ENCODE results near the gene TYW1. TPM values are rescaled to one million over a fixed set of nuclear protein-coding genes. Genes with fewer than 3 reads are reported as not detected.
A peak's percentile ranks its signal among the peaks of the same experiment; 100 is the strongest.
"Not testable (repeated sequence)": the region's sequence is repeated elsewhere in the genome, so short reads cannot be mapped to it uniquely, and the experiment has no call there.

Gene TYW1
- total RNA-seq (20.7 TPM), polyA plus RNA-seq (ENCODE audit: insufficient read depth, low read depth, low replicate concordance) (9.4 TPM)
- long read RNA-seq, donor 1, partial matches to known transcripts, result 0 of 1 reads
- long read RNA-seq, donor 1, other reads (novel, unspliced or antisense), result 0 of 1 reads
- long read RNA-seq, donor 2, partial matches to known transcripts, result 0 of 3 reads
- long read RNA-seq, donor 2, other reads (novel, unspliced or antisense), result 0 of 3 reads
- long read RNA-seq, donor 3, partial matches to known transcripts, result 7 of 7 reads
- long read RNA-seq, donor 3, other reads (novel, unspliced or antisense), result 0 of 7 reads
- long read RNA-seq, donor 4, partial matches to known transcripts, result 70 of 144 reads
- long read RNA-seq, donor 4, other reads (novel, unspliced or antisense), result 71 of 144 reads
- long read RNA-seq, donor 5, result 0 reads
- long read RNA-seq, donor 6, partial matches to known transcripts, result 6 of 8 reads
- long read RNA-seq, donor 6, other reads (novel, unspliced or antisense), result 0 of 8 reads
- long read RNA-seq, donor 7, transcript TYW1-201 (16 exons, 3,348 nt), result major isoform, 9 of 21 reads
- long read RNA-seq, donor 7, partial matches to known transcripts, result 7 of 21 reads
- long read RNA-seq, donor 7, other reads (novel, unspliced or antisense), result 3 of 21 reads
- long read RNA-seq, donor 8, result 0 reads
- long read RNA-seq, donor 9, result 0 reads
- long read RNA-seq, donor 10, partial matches to known transcripts, result 10 of 12 reads
- long read RNA-seq, donor 10, other reads (novel, unspliced or antisense), result 0 of 12 reads

GRCh38 chr7:66996444-66997191 lies at the start of gene TYW1:
TYW1 (plus strand) TSS chr7:66996833; CDS start chr7:66996979, 146 bp downstream.
- FAIRE-seq, result peak; percentile 98

GRCh38 chr7:66948480-66949109 lies 48.0 kb upstream of the TYW1 start:
- no peak for TF ChIP-seq CTCF (IDR thresholded peaks at IDR 0.05; ENCODE audit: borderline replicate concordance, extremely low read depth, insufficient read depth)
- H3K36me3 ChIP-seq (ENCODE audit: control insufficient read depth in 2 of 3, insufficient read depth in 3 of 3, low read length in 3 of 3), result peaks cover 7 to 41% (median 30%) of the 10 kb centered on the region in 3 donors
- intact Hi-C loops (cut with DNase I), result no loop called here
- H3K4me3 ChIP-seq (ENCODE audit: low read length in 3 of 3), result no peak overlapping the region
- H3K27me3 ChIP-seq (ENCODE audit: control insufficient read depth, insufficient read depth, low read length), result no peaks in the 10 kb centered on the region
- H3K9ac ChIP-seq (ENCODE audit: low read length in 3 of 3), result no peak overlapping the region
- no peak overlapping the region for H3K27ac ChIP-seq (ENCODE audit: low read depth in 2 of 2, low read length in 2 of 2)
- no peak for FAIRE-seq
- no peak for DNase-seq
- no peaks in the 10 kb centered on the region for H3K9me3 ChIP-seq (ENCODE audit: control insufficient read depth in 2 of 3, insufficient read depth in 1 of 3, low read length in 3 of 3)
- no peaks in the 10 kb centered on the region for H3K4me1 ChIP-seq (ENCODE audit: control insufficient read depth in 2 of 3, insufficient read depth in 2 of 3, low read depth in 1 of 3, low read length in 3 of 3)

More at GRCh38 chr7:66996444-66997191, at the start of gene TYW1:
- peaks cover 3 to 17% (median 4%) of the 10 kb centered on the region in 3 donors for H3K36me3 ChIP-seq (ENCODE audit: control insufficient read depth in 2 of 3, insufficient read depth in 3 of 3, low read length in 3 of 3)
- peak within 1 kb of the TSS; percentile 85 to 95 (median 93) for H3K4me3 ChIP-seq (ENCODE audit: low read length in 3 of 3)
- peak within 1 kb of the TSS in 2 of 3 donors; percentile 80 to 92 for H3K9ac ChIP-seq (ENCODE audit: low read length in 3 of 3)
- H3K27me3 ChIP-seq (ENCODE audit: control insufficient read depth, insufficient read depth, low read length); H3K4me1 ChIP-seq (ENCODE audit: control insufficient read depth in 2 of 3, insufficient read depth in 2 of 3, low read depth in 1 of 3, low read length in 3 of 3); H3K9me3 ChIP-seq (ENCODE audit: control insufficient read depth in 2 of 3, insufficient read depth in 1 of 3, low read length in 3 of 3); intact Hi-C loops (cut with DNase I): not testable (repeated sequence)
- H3K27ac ChIP-seq (ENCODE audit: low read depth in 2 of 2, low read length in 2 of 2), result peak within 1 kb of the TSS; percentile 74 to 87
- DNase-seq, result peak; percentile 99

GRCh38 chr7:66950311-66950710 lies 46.3 kb upstream of the TYW1 start:
- H3K9ac ChIP-seq (ENCODE audit: low read length in 3 of 3), result no peak overlapping the region
- H3K36me3 ChIP-seq (ENCODE audit: control insufficient read depth in 2 of 3, insufficient read depth in 3 of 3, low read length in 3 of 3), result peaks cover 5 to 40% (median 25%) of the 10 kb centered on the region in 3 donors
- intact Hi-C loops (cut with DNase I), result no loop called here
- no peak overlapping the region for H3K27ac ChIP-seq (ENCODE audit: low read depth in 2 of 2, low read length in 2 of 2)
- no peaks in the 10 kb centered on the region for H3K4me1 ChIP-seq (ENCODE audit: control insufficient read depth in 2 of 3, insufficient read depth in 2 of 3, low read depth in 1 of 3, low read length in 3 of 3)
- FAIRE-seq (no peak), DNase-seq (no peak)
- no peaks in the 10 kb centered on the region for H3K9me3 ChIP-seq (ENCODE audit: control insufficient read depth in 2 of 3, insufficient read depth in 1 of 3, low read length in 3 of 3)
- no peak for TF ChIP-seq CTCF (IDR thresholded peaks at IDR 0.05; ENCODE audit: borderline replicate concordance, extremely low read depth, insufficient read depth)
- no peak overlapping the region for H3K4me3 ChIP-seq (ENCODE audit: low read length in 3 of 3)
- no peaks in the 10 kb centered on the region for H3K27me3 ChIP-seq (ENCODE audit: control insufficient read depth, insufficient read depth, low read length)
